MM.1S (cell line): ENCODE measurements around the gene G6PD.
"Not testable (repeated sequence)": the region's sequence is repeated elsewhere in the genome, so short reads cannot be mapped to it uniquely, and the experiment has no call there.

Source experiments
- DNase-seq: peaks from one replicate; pipeline ENCODE4 v3.0.0-alpha.2; 2015
- H2AFZ ChIP-seq: fragments of 300-600 bp; sonication (generic); 2 replicates; pipeline ENCODE4 v1.6.0; 2016; ENCODE audit warnings: antibody characterized with exemption, low read length
- H3F3A ChIP-seq: fragments of 300-600 bp; sonication (generic); 2 replicates; pipeline ENCODE4 v1.6.1; 2016; ENCODE audit warnings: mild to moderate bottlenecking, antibody characterized with exemption, low read length, moderate library complexity, mixed read lengths; ENCODE audit not compliant: insufficient read depth
- H3K27ac ChIP-seq: fragments of 300-600 bp; sonication (generic); 2 replicates; pipeline ENCODE4 v1.5.1; 2016; ENCODE audit warnings: mild to moderate bottlenecking, low read length
- H3K27me3 ChIP-seq: fragments of 300-600 bp; sonication (generic); replicated peaks from 2 replicates; pipeline ENCODE4 v1.6.0; 2016; ENCODE audit warnings: low read length; ENCODE audit not compliant: insufficient read depth
- H3K36me3 ChIP-seq: fragments of 300-600 bp; sonication (generic); replicated peaks from 2 replicates; pipeline ENCODE4 v1.6.1; 2016; ENCODE audit warnings: mild to moderate bottlenecking, low read length, mixed read lengths; ENCODE audit not compliant: insufficient read depth
- H3K4me1 ChIP-seq: fragments of 300-600 bp; sonication (generic); 2 replicates; pipeline ENCODE4 v1.6.1; 2016; ENCODE audit warnings: low read length, mixed read lengths
- H3K4me2 ChIP-seq: fragments of 300-600 bp; sonication (generic); 2 replicates; pipeline ENCODE4 v1.6.0; 2016; ENCODE audit warnings: low read depth, low read length
- H3K4me3 ChIP-seq: fragments of 300-600 bp; sonication (generic); 2 replicates; pipeline ENCODE4 v1.5.1; 2016; ENCODE audit warnings: low read length, mixed read lengths
- H3K79me2 ChIP-seq: fragments of 300-600 bp; sonication (generic); 2 replicates; pipeline ENCODE4 v1.6.1; 2016; ENCODE audit warnings: mixed run types, low read length, mixed read lengths
- H3K9ac ChIP-seq: fragments of 300-600 bp; sonication (generic); 2 replicates; pipeline ENCODE4 v1.6.1; 2016; ENCODE audit warnings: low read length, mixed read lengths
- H3K9me2 ChIP-seq: fragments of 300-600 bp; sonication (generic); replicated peaks from 2 replicates; pipeline ENCODE4 v1.6.1; 2016; ENCODE audit warnings: mild to moderate bottlenecking, low read length, mixed read lengths; ENCODE audit not compliant: insufficient read depth
- H3K9me3 ChIP-seq: fragments of 300-600 bp; sonication (generic); replicated peaks from 2 replicates; pipeline ENCODE4 v1.6.1; 2016; ENCODE audit warnings: mild to moderate bottlenecking, low read length, mixed read lengths; ENCODE audit not compliant: insufficient read depth
- H4K20me1 ChIP-seq: fragments of 300-600 bp; sonication (generic); 2 replicates; pipeline ENCODE4 v1.6.1; 2016; ENCODE audit warnings: mild to moderate bottlenecking, low read length, moderate library complexity, mixed read lengths; ENCODE audit not compliant: insufficient read depth
- EZH2 ChIP-seq: fragments of 300-600 bp; sonication (generic); optimal IDR thresholded peaks from 2 replicates; pipeline ENCODE3; 2017; ENCODE audit warnings: low read depth, mild to moderate bottlenecking, antibody characterized with exemption, low read length, mixed read lengths
- EZH2phosphoT487 ChIP-seq: fragments of 300-600 bp; sonication (generic); IDR thresholded peaks from 2 replicates; pipeline ENCODE4 v1.6.1; 2018; ENCODE audit warnings: antibody characterized with exemption, low read length
- TF ChIP-seq, protein P1 (sequence below): fragments of 300-600 bp; sonication (generic); IDR thresholded peaks from 2 replicates; pipeline ENCODE4 v1.5.1; 2016; ENCODE audit warnings: antibody characterized with exemption, low read length, mixed read lengths

Gene G6PD

DNA sequence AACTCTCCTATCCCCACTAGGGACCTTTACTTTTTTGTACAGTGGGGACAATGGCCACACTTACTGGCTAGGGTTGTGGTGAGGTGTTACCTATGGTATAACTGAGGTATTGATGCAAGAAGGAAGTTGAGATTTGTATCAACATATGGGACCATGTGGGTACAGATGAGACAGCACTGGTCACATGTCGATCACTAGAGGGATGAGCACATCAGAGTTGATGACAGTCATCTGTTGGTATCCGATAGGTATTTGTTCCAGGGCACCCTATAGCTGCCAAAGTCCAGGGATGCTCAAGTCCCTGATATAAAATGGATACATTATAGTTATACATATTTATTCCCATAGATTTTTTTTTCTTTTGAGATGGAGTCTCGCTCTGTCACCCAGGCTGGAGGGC, 43.7 kb downstream of the G6PD start:
- H3K27me3 ChIP-seq: no peaks in the 10 kb centered on the region
- H3K4me2 ChIP-seq: no peak overlapping the region
- no peaks in the 10 kb centered on the region for H3K4me1 ChIP-seq
- H3K9me2 ChIP-seq: no peaks in the 10 kb centered on the region
- H3K4me3 ChIP-seq: no peak overlapping the region
- H3K27ac ChIP-seq: no peak overlapping the region
- H3K79me2 ChIP-seq: no peaks in the 10 kb centered on the region
- H4K20me1 ChIP-seq: no peaks in the 10 kb centered on the region
- no peaks in the 10 kb centered on the region for H3K9me3 ChIP-seq
- H3F3A ChIP-seq: no peaks in the 10 kb centered on the region
- no peak for DNase-seq
- no peak for TF ChIP-seq EZH2
- no peak for TF ChIP-seq EZH2phosphoT487
- TF ChIP-seq, protein P1, sequence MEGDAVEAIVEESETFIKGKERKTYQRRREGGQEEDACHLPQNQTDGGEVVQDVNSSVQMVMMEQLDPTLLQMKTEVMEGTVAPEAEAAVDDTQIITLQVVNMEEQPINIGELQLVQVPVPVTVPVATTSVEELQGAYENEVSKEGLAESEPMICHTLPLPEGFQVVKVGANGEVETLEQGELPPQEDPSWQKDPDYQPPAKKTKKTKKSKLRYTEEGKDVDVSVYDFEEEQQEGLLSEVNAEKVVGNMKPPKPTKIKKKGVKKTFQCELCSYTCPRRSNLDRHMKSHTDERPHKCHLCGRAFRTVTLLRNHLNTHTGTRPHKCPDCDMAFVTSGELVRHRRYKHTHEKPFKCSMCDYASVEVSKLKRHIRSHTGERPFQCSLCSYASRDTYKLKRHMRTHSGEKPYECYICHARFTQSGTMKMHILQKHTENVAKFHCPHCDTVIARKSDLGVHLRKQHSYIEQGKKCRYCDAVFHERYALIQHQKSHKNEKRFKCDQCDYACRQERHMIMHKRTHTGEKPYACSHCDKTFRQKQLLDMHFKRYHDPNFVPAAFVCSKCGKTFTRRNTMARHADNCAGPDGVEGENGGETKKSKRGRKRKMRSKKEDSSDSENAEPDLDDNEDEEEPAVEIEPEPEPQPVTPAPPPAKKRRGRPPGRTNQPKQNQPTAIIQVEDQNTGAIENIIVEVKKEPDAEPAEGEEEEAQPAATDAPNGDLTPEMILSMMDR: no peak
- H3K9ac ChIP-seq: no peak overlapping the region
- no peak overlapping the region for H2AFZ ChIP-seq
- H3K36me3 ChIP-seq: no peaks in the 10 kb centered on the region

DNA sequence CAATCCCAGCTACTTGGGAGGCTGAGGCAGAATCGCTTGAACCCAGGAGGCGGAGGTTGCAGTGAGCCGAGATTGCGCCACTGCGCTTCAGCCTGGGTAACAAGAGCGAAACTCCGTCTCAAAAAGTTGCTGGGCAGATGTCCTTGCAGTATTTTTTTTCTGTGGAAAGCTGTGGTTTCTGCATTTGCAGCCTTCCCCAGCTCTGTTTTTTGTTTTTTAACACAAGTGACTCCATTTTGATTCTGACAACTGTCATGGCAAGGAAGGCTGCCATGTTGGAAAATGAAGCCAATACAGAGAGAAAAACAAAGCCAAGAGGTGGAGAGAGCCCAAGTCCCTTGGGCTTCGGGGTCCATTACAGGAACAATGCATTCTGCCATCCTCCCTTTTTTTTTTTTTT, 44.5 kb downstream of the G6PD start:
- Histone ChIP-seq H3K9me2 (no peaks in the 10 kb centered on the region), H3K4me2 (no peak overlapping the region), H3K27me3 (no peaks in the 10 kb centered on the region), H3F3A (no peaks in the 10 kb centered on the region), H3K4me3 (no peak overlapping the region), H3K9ac (no peak overlapping the region), H3K4me1 (no peaks in the 10 kb centered on the region), H3K27ac (no peak overlapping the region), H4K20me1 (no peaks in the 10 kb centered on the region), H2AFZ (no peak overlapping the region), H3K36me3 (no peaks in the 10 kb centered on the region), H3K9me3 (no peaks in the 10 kb centered on the region), H3K79me2 (no peaks in the 10 kb centered on the region)
- DNase-seq: no peak
- TF ChIP-seq, protein P1: no peak
- TF ChIP-seq EZH2phosphoT487: no peak
- no peak for TF ChIP-seq EZH2

DNA sequence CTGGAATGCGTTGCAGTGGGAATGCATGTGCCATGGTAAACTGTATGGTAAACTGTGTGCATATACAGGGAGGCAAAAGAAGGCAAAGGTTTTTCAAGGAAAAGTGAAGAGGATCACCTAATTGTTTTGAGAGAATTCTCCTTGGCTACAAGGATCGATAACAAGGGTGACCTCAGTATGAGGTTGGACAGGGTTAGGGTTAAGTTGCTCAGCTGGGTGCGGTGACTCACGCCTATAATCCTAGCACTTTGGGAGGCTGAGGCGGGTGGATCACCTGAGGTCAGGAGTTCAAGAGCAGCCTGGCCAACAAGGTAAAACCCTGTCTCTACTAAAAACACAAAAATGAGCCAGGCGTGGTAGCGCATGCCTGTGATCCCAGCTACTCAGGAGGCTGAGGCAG, 45.2 kb downstream of the G6PD start:
- not testable (repeated sequence) for DNase-seq, H3K27ac ChIP-seq, H3K36me3 ChIP-seq, H3K9ac ChIP-seq, H3K4me2 ChIP-seq, H3K79me2 ChIP-seq, H3K9me3 ChIP-seq, H3K4me3 ChIP-seq, H2AFZ ChIP-seq, H3K4me1 ChIP-seq, H4K20me1 ChIP-seq, H3F3A ChIP-seq, H3K9me2 ChIP-seq, H3K27me3 ChIP-seq

DNA sequence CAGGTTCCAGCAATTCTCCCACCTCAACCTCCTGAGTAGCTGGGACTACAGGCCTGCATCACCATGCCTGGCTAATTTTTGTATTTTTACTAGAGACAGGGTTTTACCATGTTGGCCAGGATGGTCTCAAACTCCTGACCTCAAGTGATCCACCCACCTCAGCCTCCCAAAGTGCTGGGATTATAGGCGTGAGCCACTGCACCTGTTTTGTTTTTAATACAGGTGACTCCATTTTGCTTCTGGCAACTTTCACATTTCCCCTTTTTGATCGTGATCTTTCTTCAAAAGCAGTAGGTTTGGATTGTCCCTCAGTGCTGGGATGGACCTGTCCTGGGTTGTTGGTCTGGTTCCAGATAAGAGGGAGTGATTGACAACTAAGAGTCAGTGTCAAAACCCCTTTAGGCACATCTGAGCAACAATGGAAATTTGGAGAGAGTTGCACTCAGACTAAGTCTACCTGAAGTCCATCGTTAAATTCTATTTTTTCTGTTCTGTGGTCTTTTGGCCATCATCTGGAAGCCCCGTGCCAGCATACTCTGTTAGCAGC, 50.0 kb downstream of the G6PD start:
- not testable (repeated sequence) for H3K9ac ChIP-seq, H3K4me2 ChIP-seq, H4K20me1 ChIP-seq, H3K4me3 ChIP-seq, H3K27ac ChIP-seq, H3K36me3 ChIP-seq, DNase-seq, H3K27me3 ChIP-seq, H3K9me3 ChIP-seq, H3F3A ChIP-seq, H2AFZ ChIP-seq, H3K4me1 ChIP-seq, H3K9me2 ChIP-seq, H3K79me2 ChIP-seq
